Lower lobe of right lung (tissue), 2 donors: Measurements from ENCODE around the gene RNF157. TPM values are rescaled to one million over a fixed set of nuclear protein-coding genes. Genes with fewer than 3 reads are reported as not detected.
"Not testable (repeated sequence)": the region's sequence is repeated elsewhere in the genome, so short reads cannot be mapped to it uniquely, and the experiment has no call there.

Source experiments
- ATAC-seq, 2 donors: fragments of 200-7000 bp; cut with Tn5 transposase; one replicate each; pipeline ENCODE4 v1.9.1; 2020 to 2022; ENCODE audit warnings: mild to moderate bottlenecking in 2 of 2, moderate library complexity in 2 of 2
- DNase-seq: peaks from one replicate; pipeline ENCODE4 v3.0.0-alpha.2; 2020
- H3K27ac ChIP-seq: fragments of 200-600 bp; one replicate; pipeline ENCODE4 v1.8.0; 2022
- H3K27me3 ChIP-seq: fragments of 200-600 bp; one replicate; pipeline ENCODE4 v1.8.0; 2022; ENCODE audit warnings: low read depth
- H3K36me3 ChIP-seq: fragments of 200-600 bp; one replicate; pipeline ENCODE4 v1.8.0; 2022; ENCODE audit warnings: mild to moderate bottlenecking
- H3K4me1 ChIP-seq: fragments of 200-600 bp; one replicate; pipeline ENCODE4 v1.8.0; 2022
- H3K4me3 ChIP-seq: fragments of 200-600 bp; one replicate; pipeline ENCODE4 v1.8.0; 2022; ENCODE audit warnings: mild to moderate bottlenecking
- H3K9me3 ChIP-seq: fragments of 200-600 bp; one replicate; pipeline ENCODE4 v1.8.0; 2022
- CTCF ChIP-seq: fragments of 200-600 bp; IDR thresholded peaks from one replicate; pipeline ENCODE4 v1.8.0; 2022; ENCODE audit warnings: antibody characterized with exemption, mild to moderate bottlenecking
- intact Hi-C: fragments of 100-400 bp; cut with DNase I; formaldehyde crosslinking; loops from one replicate; pipeline ENCODE4 v1.11.0; 2022
- total RNA-seq: library from RNA; stranded (reverse); fragmentation: NEBNext Ultra II Directional; extraction: Animal tissue kit (Norgen Biotek cat#: 25700); gene quantifications from one replicate; pipeline ENCODE4 v1.2.1, GENCODE V29; 2021
- donor health status: DM: no; HTN: yes; CAD: no; lungs with severe emphysema.

RNF157 gene
- total RNA-seq, 1 donor from 2014 or later: 2.4 TPM

GRCh38 chr17:76213491-76213890 lies 26.8 kb downstream of the RNF157 start:
- no peaks in the 10 kb centered on the region for H3K36me3 ChIP-seq
- no peaks in the 10 kb centered on the region for H3K27me3 ChIP-seq
- DNase-seq (no peak), ATAC-seq (no peak)
- no peak overlapping the region for H3K4me3 ChIP-seq
- H3K4me1 ChIP-seq: no peaks in the 10 kb centered on the region
- no peak for TF ChIP-seq CTCF
- no peak overlapping the region for H3K27ac ChIP-seq
- no peaks in the 10 kb centered on the region for H3K9me3 ChIP-seq
- intact Hi-C loops: no loop called here

GRCh38 chr17:76208120-76208519 lies 32.2 kb downstream of the RNF157 start:
- no peak for TF ChIP-seq CTCF
- no peak overlapping the region for H3K4me3 ChIP-seq
- DNase-seq (no peak), ATAC-seq (no peak)
- H3K27ac ChIP-seq: no peak overlapping the region
- no peaks in the 10 kb centered on the region for H3K4me1 ChIP-seq
- no peaks in the 10 kb centered on the region for H3K36me3 ChIP-seq
- no peaks in the 10 kb centered on the region for H3K9me3 ChIP-seq
- intact Hi-C loops: no loop called here
- H3K27me3 ChIP-seq: no peaks in the 10 kb centered on the region

- Histone ChIP-seq H3K27me3 (no peaks in the 10 kb centered on the region), H3K4me3 (no peak overlapping the region), H3K27ac (no peak overlapping the region), H3K36me3 (no peaks in the 10 kb centered on the region), H3K9me3 (no peaks in the 10 kb centered on the region), H3K4me1 (no peaks in the 10 kb centered on the region)
- no peak for TF ChIP-seq CTCF
- ATAC-seq: no peak
- no peak for DNase-seq
- intact Hi-C loops: no loop called here
These were observed 32.8 kb downstream of the RNF157 start for GRCh38 chr17:76207275-76208059.

GRCh38 chr17:76205542-76206144 lies 34.6 kb downstream of the RNF157 start:
- H3K9me3 ChIP-seq, H3K4me1 ChIP-seq, H3K27ac ChIP-seq, H3K27me3 ChIP-seq, H3K4me3 ChIP-seq, H3K36me3 ChIP-seq, DNase-seq, ATAC-seq, intact Hi-C loops: not testable (repeated sequence)

GRCh38 chr17:76204277-76204676 lies 36.0 kb downstream of the RNF157 start:
- Histone ChIP-seq H3K4me1 (no peaks in the 10 kb centered on the region), H3K4me3 (no peak overlapping the region), H3K27me3 (no peaks in the 10 kb centered on the region), H3K27ac (no peak overlapping the region), H3K36me3 (no peaks in the 10 kb centered on the region), H3K9me3 (no peaks in the 10 kb centered on the region)
- TF ChIP-seq CTCF: no peak
- ATAC-seq (no peak), DNase-seq (no peak)
- intact Hi-C loops: no loop called here

- Histone ChIP-seq H3K27me3 (no peaks in the 10 kb centered on the region), H3K9me3 (no peaks in the 10 kb centered on the region), H3K4me3 (no peak overlapping the region), H3K36me3 (no peaks in the 10 kb centered on the region), H3K4me1 (no peaks in the 10 kb centered on the region), H3K27ac (no peak overlapping the region)
- intact Hi-C loops: no loop called here
- DNase-seq (no peak), ATAC-seq (no peak)
- no peak for TF ChIP-seq CTCF
These were observed 39.9 kb downstream of the RNF157 start for GRCh38 chr17:76200354-76200753.
